Caco-2 (cell line): Measurements from ENCODE around the gene COX4I2. TPM values are rescaled to one million over a fixed set of nuclear protein-coding genes. Genes with fewer than 3 reads are reported as not detected.

Experiments used
- BruUV-seq: library from RNA; stranded (reverse); fragments of 400-500 nt; replicated peaks from 2 replicates; lab custom pipeline; 2021; lab: Mats Ljungman, UMichigan
- CTCF ChIA-PET: fragments of 300-600 bp; sonication (Branson Sonifier 250); formaldehyde crosslinking; loops from one replicate; lab custom pipeline; 2022; ENCODE audit warnings: antibody characterized with exemption; lab: Charles Lee
- POLR2A ChIA-PET: fragments of 300-600 bp; sonication (Branson Sonifier 250); formaldehyde crosslinking; loops from one replicate; lab custom pipeline; 2022; ENCODE audit warnings: antibody characterized with exemption; lab: Charles Lee
- DNase-seq, 2 experiments: peaks; one replicate each; pipeline versions ENCODE4 v3.0.0 to v3.0.0-alpha.2; 2020 to 2022
- H3K27me3 ChIP-seq: replicated peaks from 2 replicates; pipeline ENCODE4 v1.6.0; 2011; ENCODE audit warnings: low read length; ENCODE audit not compliant: control insufficient read depth, insufficient read depth
- H3K36me3 ChIP-seq: 2 replicates; pipeline ENCODE4 v1.5.1; 2011; ENCODE audit warnings: low read length; ENCODE audit not compliant: control insufficient read depth, insufficient read depth
- H3K4me1 ChIP-seq: fragments of 250-450 bp; sonication (Bioruptor Pico); 2 replicates; pipeline ENCODE4 v1.5.1; 2020; ENCODE audit warnings: mild to moderate bottlenecking
- H3K4me3 ChIP-seq: 2 replicates; pipeline ENCODE4 v1.5.1; 2011; ENCODE audit warnings: low read depth, mild to moderate bottlenecking, control low read depth, low read length
- H3K9me3 ChIP-seq: fragments of 250-450 bp; sonication (Bioruptor Pico); 2 replicates; pipeline ENCODE4 v1.5.1; 2020; ENCODE audit warnings: mild to moderate bottlenecking, moderate library complexity
- H3K27ac Mint-ChIP-seq: one replicate; pipeline ENCODE4 v1.8.0; 2022; ENCODE audit warnings: mixed read lengths; ENCODE audit not compliant: unreplicated experiment
- H3K27me3 Mint-ChIP-seq: one replicate; pipeline ENCODE4 v1.8.0; 2022; ENCODE audit warnings: mixed read lengths; ENCODE audit not compliant: insufficient read depth, unreplicated experiment
- H3K36me3 Mint-ChIP-seq: one replicate; pipeline ENCODE4 v1.8.0; 2022; ENCODE audit warnings: mild to moderate bottlenecking, mixed read lengths; ENCODE audit not compliant: insufficient read depth, unreplicated experiment
- H3K4me1 Mint-ChIP-seq: one replicate; pipeline ENCODE4 v1.8.0; 2022; ENCODE audit warnings: low read depth, mixed read lengths; ENCODE audit not compliant: unreplicated experiment
- H3K4me3 Mint-ChIP-seq: one replicate; pipeline ENCODE4 v1.8.0; 2022; ENCODE audit warnings: mild to moderate bottlenecking, moderate library complexity, mixed read lengths; ENCODE audit not compliant: unreplicated experiment
- H3K9me3 Mint-ChIP-seq: one replicate; pipeline ENCODE4 v1.8.0; 2022; ENCODE audit warnings: mixed read lengths; ENCODE audit not compliant: unreplicated experiment
- CTCF ChIP-seq, 2 experiments: fragments of 200-600 bp in 1 of 2; IDR thresholded peaks; 1 replicate in 1 of 2; 2 replicates in 1 of 2; pipeline versions ENCODE4 v1.5.1 to v1.8.0; 2011 to 2022; ENCODE audit warnings: antibody characterized with exemption in 1 of 2, control low read depth in 1 of 2, inconsistent platforms in 1 of 2, low read depth in 1 of 2, low read length in 1 of 2, mild to moderate bottlenecking in 1 of 2, moderate library complexity in 1 of 2; ENCODE audit not compliant: insufficient read depth in 1 of 2, severe bottlenecking in 1 of 2, unreplicated experiment in 1 of 2
- intact Hi-C: fragments of 100-400 bp; cut with micrococcal nuclease; formaldehyde crosslinking; loops from one replicate; pipeline ENCODE4 v1.10.0; 2022; ENCODE audit not compliant: unreplicated experiment
- total RNA-seq: library from RNA; stranded (reverse); gene quantifications from 2 replicates; pipeline ENCODE4 v1.2.3, GENCODE V29; 2022

Gene COX4I2
- total RNA-seq, 1 experiment from 2014 or later: not detected

GRCh38 chr20:31680286-31681127 lies 42.8 kb downstream of the COX4I2 start:
- H3K27me3 ChIP-seq: no peaks in the 10 kb centered on the region
- H3K27ac Mint-ChIP-seq: peak overlapping the region; percentile 37
- no peaks in the 10 kb centered on the region for H3K9me3 ChIP-seq
- no TSS peak for BruUV-seq
- peaks cover 97% of the 10 kb centered on the region for H3K4me1 ChIP-seq
- TF ChIP-seq CTCF (IDR thresholded peaks at IDR 0.05; ENCODE audit: insufficient read depth in 1 of 2, low read depth in 1 of 2, low read length in 1 of 2, severe bottlenecking in 1 of 2, unreplicated experiment in 1 of 2): no peak
- CTCF ChIA-PET: interaction anchor here (0.9 to 5.7 kb wide), 7 partner anchors 11 to 118 kb away, joined by 3 to 78 read pairs (median 6); partner anchors contain the start of gene BCL2L1
- H3K27me3 Mint-ChIP-seq: no peaks in the 10 kb centered on the region
- H3K4me1 Mint-ChIP-seq: peaks cover 86% of the 10 kb centered on the region
- no peak for DNase-seq
- intact Hi-C loops: no loop called here
- H3K4me3 Mint-ChIP-seq: peak overlapping the region; percentile 1
- H3K36me3 Mint-ChIP-seq: peaks cover 98% of the 10 kb centered on the region
- no peaks in the 10 kb centered on the region for H3K9me3 Mint-ChIP-seq
- peaks cover 30% of the 10 kb centered on the region for H3K36me3 ChIP-seq
- no peak overlapping the region for H3K4me3 ChIP-seq
- POLR2A ChIA-PET: interaction anchor here (0.9 to 5.6 kb wide), 7 partner anchors 17 to 107 kb away, joined by 3 to 45 read pairs (median 5); no protein-coding TSS in a partner anchor

- Mint-ChIP-seq H3K27ac (peak overlapping the region; percentile 37), H3K4me1 (peaks cover 86% of the 10 kb centered on the region), H3K36me3 (peaks cover 98% of the 10 kb centered on the region), H3K4me3 (peak overlapping the region; percentile 1), H3K27me3 (no peaks in the 10 kb centered on the region), H3K9me3 (no peaks in the 10 kb centered on the region)
- no peaks in the 10 kb centered on the region for H3K9me3 ChIP-seq
- no peak for DNase-seq
- BruUV-seq: no TSS peak
- H3K27me3 ChIP-seq: no peaks in the 10 kb centered on the region
- peaks cover 33% of the 10 kb centered on the region for H3K36me3 ChIP-seq
- ChIA-PET POLR2A (interaction anchor here (0.6 kb wide), 1 partner anchor 23 kb away, joined by 3 read pairs; no protein-coding TSS in a partner anchor), CTCF (interaction anchor here (0.9 to 5.7 kb wide), 3 partner anchors 16 to 43 kb away, joined by 3 to 78 read pairs (median 15); partner anchors contain the start of gene BCL2L1)
- intact Hi-C loops: no loop called here
- H3K4me3 ChIP-seq: no peak overlapping the region
- no peak for TF ChIP-seq CTCF (IDR thresholded peaks at IDR 0.05; ENCODE audit: insufficient read depth in 1 of 2, low read depth in 1 of 2, low read length in 1 of 2, severe bottlenecking in 1 of 2, unreplicated experiment in 1 of 2)
- H3K4me1 ChIP-seq: peaks cover 97% of the 10 kb centered on the region
These were observed 43.5 kb downstream of the COX4I2 start for GRCh38 chr20:31681128-31681727.

- Histone ChIP-seq H3K9me3 (no peaks in the 10 kb centered on the region), H3K4me3 (no peak overlapping the region), H3K4me1 (peaks cover 97% of the 10 kb centered on the region), H3K36me3 (peaks cover 30% of the 10 kb centered on the region), H3K27me3 (no peaks in the 10 kb centered on the region)
- Mint-ChIP-seq H3K27ac (peak overlapping the region; percentile 37), H3K4me1 (peaks cover 86% of the 10 kb centered on the region), H3K4me3 (no peak overlapping the region), H3K27me3 (no peaks in the 10 kb centered on the region), H3K36me3 (peaks cover 98% of the 10 kb centered on the region), H3K9me3 (no peaks in the 10 kb centered on the region)
- no TSS peak for BruUV-seq
- ChIA-PET POLR2A (interaction anchor here (0.6 kb wide), 1 partner anchor 23 kb away, joined by 3 read pairs; no protein-coding TSS in a partner anchor), CTCF (interaction anchor here (0.9 to 2.2 kb wide), 4 partner anchors 17 to 42 kb away, joined by 3 to 15 read pairs (median 7); no protein-coding TSS in a partner anchor)
- TF ChIP-seq CTCF (IDR thresholded peaks at IDR 0.05; ENCODE audit: insufficient read depth in 1 of 2, low read depth in 1 of 2, low read length in 1 of 2, severe bottlenecking in 1 of 2, unreplicated experiment in 1 of 2): no peak
- intact Hi-C loops: no loop called here
- no peak for DNase-seq
These were observed 44.1 kb downstream of the COX4I2 start for GRCh38 chr20:31681769-31682168.
